GM19240 (cell line): ENCODE data around the gene CDK14.

Experiments used
- DNase-seq: peaks from one replicate; pipeline ENCODE4 v3.0.0; 2011; ENCODE audit warnings: low spot score; ENCODE audit not compliant: insufficient read length

The CDK14 gene

GRCh38 chr7:90994601-90995000 lies 398.5 kb downstream of the CDK14 start:
- no peak for DNase-seq

GRCh38 chr7:90995996-90996395 lies 399.9 kb downstream of the CDK14 start:
- DNase-seq = no peak

GRCh38 chr7:90999989-91000979 lies 404.2 kb downstream of the CDK14 start:
- no peak for DNase-seq

- DNase-seq = no peak
Measured at GRCh38 chr7:91005024-91005423, 408.9 kb downstream of the CDK14 start.

- DNase-seq = no peak
Measured at GRCh38 chr7:91005841-91006240, 409.7 kb downstream of the CDK14 start.

- DNase-seq = no peak
Measured at GRCh38 chr7:91007371-91007770, 411.2 kb downstream of the CDK14 start.

GRCh38 chr7:91013078-91013477 lies 417.0 kb downstream of the CDK14 start:
- DNase-seq = no peak

- DNase-seq = no peak
Measured at GRCh38 chr7:91019686-91020385, 423.7 kb downstream of the CDK14 start.

GRCh38 chr7:91020636-91021385 lies 424.7 kb downstream of the CDK14 start:
- DNase-seq = no peak

- no peak for DNase-seq
Measured at GRCh38 chr7:91021956-91022355, 425.8 kb downstream of the CDK14 start.

GRCh38 chr7:91025906-91026390 lies 429.8 kb downstream of the CDK14 start:
- DNase-seq = no peak

GRCh38 chr7:91029688-91030087 lies 433.6 kb downstream of the CDK14 start:
- DNase-seq = no peak

GRCh38 chr7:91030680-91031380 lies 434.7 kb downstream of the CDK14 start:
- no peak for DNase-seq

GRCh38 chr7:91031757-91032156 lies 435.6 kb downstream of the CDK14 start:
- no peak for DNase-seq

GRCh38 chr7:91033574-91033973 lies 437.5 kb downstream of the CDK14 start:
- no peak for DNase-seq

GRCh38 chr7:91034459-91035368 lies 438.6 kb downstream of the CDK14 start:
- DNase-seq = peak; percentile 15

- peak; percentile 19 for DNase-seq
Measured at GRCh38 chr7:91039033-91039432, 442.9 kb downstream of the CDK14 start.

- no peak for DNase-seq
Measured at GRCh38 chr7:91041141-91041540, 445.0 kb downstream of the CDK14 start.

- DNase-seq = no peak
Measured at GRCh38 chr7:91041901-91042484, 445.9 kb downstream of the CDK14 start.
